Measurements from ENCODE around the gene CNTNAP5. TPM values are rescaled to one million over a fixed set of nuclear protein-coding genes. Genes with fewer than 3 reads are reported as not detected.

Gene CNTNAP5
- total RNA-seq, 2 donors from 2014 or later = not detected

GRCh38 chr2:124092651-124093050 lies 67.6 kb downstream of the CNTNAP5 start:
- H3K4me3 ChIP-seq = no peak overlapping the region
- no peak for TF ChIP-seq CTCF (IDR thresholded peaks at IDR 0.05)
- ATAC-seq (ENCODE audit: insufficient number of reproducible peaks, low FRiP score, low read depth) = no peak
- H3K4me1 ChIP-seq (ENCODE audit: control insufficient read depth in 1 of 2, low read depth in 2 of 2) = no peaks in the 10 kb centered on the region
- H3K9me3 ChIP-seq = no peaks in the 10 kb centered on the region
- H3K36me3 ChIP-seq = no peaks in the 10 kb centered on the region
- DNase-seq (ENCODE audit: low spot score) = no peak
- H3K27ac ChIP-seq = no peak overlapping the region
- no peaks in the 10 kb centered on the region for H3K27me3 ChIP-seq (replicated peaks; ENCODE audit: insufficient read depth)

GRCh38 chr2:124104914-124105313 lies 79.8 kb downstream of the CNTNAP5 start:
- DNase-seq (ENCODE audit: low spot score) = no peak

GRCh38 chr2:124112206-124112605 lies 87.1 kb downstream of the CNTNAP5 start:
- Histone ChIP-seq H3K27me3 (replicated peaks; ENCODE audit: insufficient read depth) (no peaks in the 10 kb centered on the region), H3K4me1 (ENCODE audit: control insufficient read depth in 1 of 2, low read depth in 2 of 2) (no peaks in the 10 kb centered on the region), H3K9me3 (no peaks in the 10 kb centered on the region), H3K27ac (no peak overlapping the region), H3K36me3 (no peaks in the 10 kb centered on the region), H3K4me3 (no peak overlapping the region)
- ATAC-seq (ENCODE audit: insufficient number of reproducible peaks, low FRiP score, low read depth) (no peak), DNase-seq (ENCODE audit: low spot score) (no peak)
- TF ChIP-seq CTCF (IDR thresholded peaks at IDR 0.05) = no peak

More at GRCh38 chr2:124104914-124105313, 79.8 kb downstream of the CNTNAP5 start:
- no peaks in the 10 kb centered on the region for H3K27me3 ChIP-seq (replicated peaks; ENCODE audit: insufficient read depth)
- no peaks in the 10 kb centered on the region for H3K4me1 ChIP-seq (ENCODE audit: control insufficient read depth in 1 of 2, low read depth in 2 of 2)
- no peaks in the 10 kb centered on the region for H3K36me3 ChIP-seq
- H3K27ac ChIP-seq = no peak overlapping the region
- no peak for TF ChIP-seq CTCF (IDR thresholded peaks at IDR 0.05)
- no peaks in the 10 kb centered on the region for H3K9me3 ChIP-seq
- no peak for ATAC-seq (ENCODE audit: insufficient number of reproducible peaks, low FRiP score, low read depth)
- no peak overlapping the region for H3K4me3 ChIP-seq

- Histone ChIP-seq H3K27me3 (replicated peaks; ENCODE audit: insufficient read depth) (no peaks in the 10 kb centered on the region), H3K4me3 (no peak overlapping the region), H3K36me3 (no peaks in the 10 kb centered on the region), H3K4me1 (ENCODE audit: control insufficient read depth in 1 of 2, low read depth in 2 of 2) (no peaks in the 10 kb centered on the region), H3K27ac (no peak overlapping the region), H3K9me3 (no peaks in the 10 kb centered on the region)
- no peak for ATAC-seq (ENCODE audit: insufficient number of reproducible peaks, low FRiP score, low read depth)
- DNase-seq (ENCODE audit: low spot score) = no peak
- TF ChIP-seq CTCF (IDR thresholded peaks at IDR 0.05) = no peak
These were observed 87.9 kb downstream of the CNTNAP5 start for GRCh38 chr2:124112966-124113365.

- no peak for DNase-seq (ENCODE audit: low spot score)
- Histone ChIP-seq H3K27ac (no peak overlapping the region), H3K27me3 (replicated peaks; ENCODE audit: insufficient read depth) (no peaks in the 10 kb centered on the region), H3K4me1 (ENCODE audit: control insufficient read depth in 1 of 2, low read depth in 2 of 2) (no peaks in the 10 kb centered on the region), H3K9me3 (no peaks in the 10 kb centered on the region), H3K36me3 (no peaks in the 10 kb centered on the region), H3K4me3 (no peak overlapping the region)
- ATAC-seq (ENCODE audit: insufficient number of reproducible peaks, low FRiP score, low read depth) = no peak
- no peak for TF ChIP-seq CTCF (IDR thresholded peaks at IDR 0.05)
These were observed 95.2 kb downstream of the CNTNAP5 start for GRCh38 chr2:124120246-124120645.
